Osteoblast (primary cell): ENCODE measurements around the gene MX2. TPM values are rescaled to one million over a fixed set of nuclear protein-coding genes. Genes with fewer than 3 reads are reported as not detected.
A peak's percentile ranks its signal among the peaks of the same experiment; 100 is the strongest.
"Not testable (repeated sequence)": the region's sequence is repeated elsewhere in the genome, so short reads cannot be mapped to it uniquely, and the experiment has no call there.

Experiments
- DNase-seq: peaks from one replicate; pipeline ENCODE4 v3.0.0; 2011; ENCODE audit warnings: low spot score, mixed read lengths; ENCODE audit not compliant: insufficient read length; ENCODE audit errors: missing footprints
- H2AFZ ChIP-seq: 2 replicates; pipeline ENCODE4 v1.6.0; 2011; ENCODE audit warnings: mild to moderate bottlenecking, low read length
- H3K27ac ChIP-seq: 2 replicates; pipeline ENCODE4 v1.5.1; 2011; ENCODE audit warnings: mild to moderate bottlenecking, low read depth, low read length, moderate library complexity
- H3K27me3 ChIP-seq: 2 replicates; pipeline ENCODE4 v1.6.0; 2012; ENCODE audit warnings: mild to moderate bottlenecking, control low read depth, inconsistent platforms, low read length, moderate library complexity; ENCODE audit not compliant: insufficient read depth
- H3K36me3 ChIP-seq: 2 replicates; pipeline ENCODE4 v1.5.1; 2011; ENCODE audit warnings: mild to moderate bottlenecking, low read length, control low read depth, moderate library complexity; ENCODE audit not compliant: insufficient read depth
- H3K4me1 ChIP-seq: 2 replicates; pipeline ENCODE4 v1.5.1; 2011; ENCODE audit warnings: mild to moderate bottlenecking, low read length, control low read depth, moderate library complexity; ENCODE audit not compliant: insufficient read depth
- H3K4me2 ChIP-seq: 2 replicates; pipeline ENCODE4 v1.6.0; 2011; ENCODE audit warnings: mild to moderate bottlenecking, low read length; ENCODE audit not compliant: insufficient read depth
- H3K4me3 ChIP-seq: fragments of 200-600 bp; sonication (generic); 3 replicates; pipeline ENCODE4 v1.5.1; 2012; ENCODE audit warnings: mild to moderate bottlenecking, low read length, inconsistent platforms; ENCODE audit not compliant: insufficient read depth
- H3K79me2 ChIP-seq: 2 replicates; pipeline ENCODE4 v1.6.0; 2012; ENCODE audit warnings: mild to moderate bottlenecking, low read length, control low read depth, inconsistent platforms; ENCODE audit not compliant: insufficient read depth
- H3K9me3 ChIP-seq: 2 replicates; pipeline ENCODE4 v1.5.1; 2011; ENCODE audit warnings: low read depth, low read length, control low read depth
- H4K20me1 ChIP-seq: 2 replicates; pipeline ENCODE4 v1.6.0; 2012; ENCODE audit warnings: mild to moderate bottlenecking, low read length, control low read depth; ENCODE audit not compliant: insufficient read depth
- CTCF ChIP-seq: IDR thresholded peaks from 2 replicates; pipeline ENCODE4 v1.5.1; 2011; ENCODE audit warnings: mild to moderate bottlenecking, low read depth, low read length, moderate library complexity; ENCODE audit errors: extremely low read depth
- total RNA-seq: library from RNA; depleted of rRNA; stranded (reverse); fragments of >200 nt; gene quantifications from 2 replicates; pipeline ENCODE4 v1.2.3, GENCODE V29; 2012

The MX2 gene
- total RNA-seq, 1 donor: 14.5 TPM

DNA sequence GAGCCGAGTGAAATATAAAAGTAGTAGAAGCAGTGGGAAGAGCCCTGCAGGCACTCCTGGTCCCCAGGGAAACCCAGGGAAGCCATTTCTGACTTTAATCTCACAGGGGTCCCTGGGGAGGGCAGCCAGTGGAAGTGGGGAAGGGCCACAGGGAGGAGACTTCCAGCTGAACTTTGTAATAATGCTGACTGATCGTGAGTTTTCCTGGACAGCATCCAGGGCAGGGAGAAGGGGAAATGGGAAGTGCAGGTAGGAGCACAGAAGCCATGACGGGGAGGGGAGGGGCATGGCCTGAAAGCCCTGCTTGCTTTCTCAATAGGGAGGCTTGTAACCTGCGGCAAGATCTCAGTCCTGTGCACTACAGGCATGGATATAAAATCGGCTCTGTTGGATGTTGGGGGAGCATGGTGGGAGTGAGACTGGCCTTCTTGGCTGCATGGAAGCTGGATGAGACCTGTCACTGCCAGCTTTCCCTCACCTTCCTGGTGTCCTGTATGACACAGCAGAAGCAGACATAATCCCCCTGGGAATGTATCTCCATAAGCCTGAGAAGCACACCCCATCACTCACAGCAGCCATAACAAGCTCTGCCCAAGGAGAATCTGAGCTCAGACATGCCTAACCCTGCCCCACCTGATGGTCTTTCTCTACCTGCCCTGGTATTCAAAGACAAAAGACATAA is 49.1 kb downstream of the MX2 start:
- Histone ChIP-seq H2AFZ (no peak overlapping the region), H3K27ac (no peak overlapping the region), H3K27me3 (peaks cover 5% of the 10 kb centered on the region), H3K4me1 (no peaks in the 10 kb centered on the region), H3K4me2 (no peak overlapping the region), H3K79me2 (no peaks in the 10 kb centered on the region), H3K36me3 (no peaks in the 10 kb centered on the region), H3K4me3 (no peak overlapping the region), H3K9me3 (no peaks in the 10 kb centered on the region), H4K20me1 (no peaks in the 10 kb centered on the region)
- no peak for DNase-seq
- no peak for TF ChIP-seq CTCF

DNA sequence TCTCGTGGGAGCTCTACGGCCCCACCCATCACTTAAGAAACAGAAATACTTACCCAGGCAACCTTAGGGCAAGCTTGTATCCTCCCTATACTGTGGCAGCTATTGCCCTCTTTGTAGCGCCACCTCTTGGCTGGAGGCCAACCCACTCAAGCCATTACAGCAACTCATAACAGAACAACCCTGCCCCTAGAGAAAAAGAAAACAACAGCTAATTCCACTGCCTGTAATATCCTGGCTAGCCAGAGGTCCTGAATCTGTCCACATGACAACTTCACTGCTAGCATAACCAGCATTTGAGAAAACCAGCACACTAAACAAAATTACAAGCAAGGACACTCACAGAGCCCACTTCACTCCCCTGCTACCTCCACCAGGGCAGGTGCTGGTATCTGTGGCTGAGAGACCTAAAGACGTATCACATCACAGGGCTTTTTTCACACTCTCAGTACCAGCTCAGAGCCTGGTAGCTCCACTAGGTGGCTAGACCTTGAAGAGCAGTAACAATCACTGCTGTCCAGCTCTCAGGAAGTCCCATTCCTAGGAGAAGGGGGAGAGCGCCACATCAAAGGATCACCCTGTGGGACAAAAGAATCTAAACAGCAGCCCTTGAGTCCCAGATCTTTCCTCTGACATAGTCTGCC is 49.7 kb downstream of the MX2 start:
- H3K27ac ChIP-seq: no peak overlapping the region
- no peak overlapping the region for H2AFZ ChIP-seq
- H3K79me2 ChIP-seq: no peaks in the 10 kb centered on the region
- no peak overlapping the region for H3K4me3 ChIP-seq
- H3K27me3 ChIP-seq: peaks cover 5% of the 10 kb centered on the region
- TF ChIP-seq CTCF: peak; percentile 29
- H3K4me1 ChIP-seq: no peaks in the 10 kb centered on the region
- H4K20me1 ChIP-seq: no peaks in the 10 kb centered on the region
- H3K4me2 ChIP-seq: no peak overlapping the region
- DNase-seq: no peak
- H3K9me3 ChIP-seq: no peaks in the 10 kb centered on the region
- H3K36me3 ChIP-seq: no peaks in the 10 kb centered on the region

GRCh38 chr21:41417505-41417904 is 55.7 kb downstream of the MX2 start:
- H3K36me3 ChIP-seq: not testable (repeated sequence)

GRCh38 chr21:41418393-41418792 is 56.6 kb downstream of the MX2 start:
- Histone ChIP-seq H2AFZ (no peak overlapping the region), H3K79me2 (no peaks in the 10 kb centered on the region), H3K4me1 (no peaks in the 10 kb centered on the region), H3K4me2 (no peak overlapping the region), H3K36me3 (no peaks in the 10 kb centered on the region), H3K4me3 (no peak overlapping the region), H3K27me3 (no peaks in the 10 kb centered on the region), H4K20me1 (no peaks in the 10 kb centered on the region), H3K9me3 (no peaks in the 10 kb centered on the region), H3K27ac (no peak overlapping the region)
- TF ChIP-seq CTCF: no peak
- DNase-seq: no peak

More at GRCh38 chr21:41417505-41417904, 55.7 kb downstream of the MX2 start:
- not testable (repeated sequence) for H3K79me2 ChIP-seq, H2AFZ ChIP-seq, H3K4me1 ChIP-seq, H3K27ac ChIP-seq, H4K20me1 ChIP-seq, DNase-seq, H3K9me3 ChIP-seq, H3K4me3 ChIP-seq, H3K4me2 ChIP-seq, H3K27me3 ChIP-seq
